HepG2 (cell line): ENCODE data around the gene MSANTD1. TPM values are rescaled to one million over a fixed set of nuclear protein-coding genes. Genes with fewer than 3 reads are reported as not detected.

Source experiments
- ATAC-seq: fragments of 200-7000 bp; cut with Tn5 transposase; 3 replicates; pipeline ENCODE4 v1.9.1; 2020; ENCODE audit warnings: mild to moderate bottlenecking, moderate library complexity
- BruUV-seq: library from RNA; stranded (reverse); fragments of 400-500 nt; replicated peaks from 2 replicates; lab custom pipeline; 2021; lab: Mats Ljungman, UMichigan
- CTCF ChIA-PET: fragments of 300-600 bp; formaldehyde crosslinking; extraction: SDS; loops from one replicate; lab custom pipeline; 2021; ENCODE audit warnings: low total read pairs, inconsistent platforms, low intra/inter-chr PET ratio; lab: Yijun Ruan, JAX
- POLR2A ChIA-PET: fragments of 350-600 bp; sonication (Branson Sonifier 250); formaldehyde crosslinking; loops from one replicate; lab custom pipeline; 2020; ENCODE audit warnings: antibody characterized with exemption, inconsistent platforms; lab: Yijun Ruan, JAX
- DNase-seq: peaks from one replicate; pipeline ENCODE4 v3.0.0-alpha.2; 2015; ENCODE audit warnings: low spot score
- FAIRE-seq: peaks from 3 replicates; lab custom pipeline; 2011; peaks lifted over from hg19 to GRCh38; lab: Jason Lieb, UNC
- H2AFZ ChIP-seq: one replicate; pipeline ENCODE4 v1.6.1; 2011; ENCODE audit warnings: low read length, inconsistent platforms
- H3K27ac ChIP-seq: fragments of 300-600 bp; 3 replicates; pipeline ENCODE4 v1.8.0; 2011; ENCODE audit warnings: mixed run types, mild to moderate bottlenecking, mixed read lengths, low read length, inconsistent platforms; ENCODE audit not compliant: insufficient read depth; ENCODE audit errors: extremely low read length
- H3K27me3 ChIP-seq, 2 experiments: fragments of 200-600 bp in 1 of 2; 2 replicates in 1 of 2; 3 replicates in 1 of 2; pipeline versions ENCODE4 v1.6.0 to v1.8.0; 2011; ENCODE audit warnings: low read length in 2 of 2, mild to moderate bottlenecking in 2 of 2, moderate library complexity in 2 of 2, inconsistent platforms in 1 of 2; ENCODE audit not compliant: insufficient read depth in 2 of 2, control insufficient read depth in 1 of 2
- H3K36me3 ChIP-seq, 2 experiments: fragments of 200-600 bp in 1 of 2; replicated peaks in 1 of 2; 2 replicates in 1 of 2; 3 replicates in 1 of 2; pipeline versions ENCODE4 v1.5.1 to v1.8.0; 2011; ENCODE audit warnings: low read length in 2 of 2, inconsistent platforms in 1 of 2; ENCODE audit not compliant: insufficient read depth in 2 of 2, control insufficient read depth in 1 of 2
- H3K4me1 ChIP-seq: 2 replicates; pipeline ENCODE4 v1.5.1; 2012; ENCODE audit warnings: low read length, inconsistent platforms; ENCODE audit not compliant: insufficient read depth
- H3K4me2 ChIP-seq: 2 replicates; pipeline ENCODE4 v1.6.0; 2011; ENCODE audit warnings: low read depth, low read length, inconsistent platforms
- H3K4me3 ChIP-seq, 3 experiments: fragments of 200-600 bp in 1 of 3; sonication (generic), shearing (Covaris generic) in 1 of 3; replicated peaks in 1 of 3; 2 replicates each; pipeline ENCODE4 v1.5.1; 2011 to 2016; ENCODE audit warnings: low read length in 3 of 3, inconsistent platforms in 2 of 3, low read depth in 2 of 3, mild to moderate bottlenecking in 2 of 3, control low read depth in 1 of 3, mixed read lengths in 1 of 3; ENCODE audit not compliant: insufficient read depth in 1 of 3
- H3K79me2 ChIP-seq: one replicate; pipeline ENCODE4 v1.6.1; 2011; ENCODE audit warnings: low read length, inconsistent platforms; ENCODE audit not compliant: insufficient read depth
- H3K9ac ChIP-seq: 2 replicates; pipeline ENCODE4 v1.6.0; 2011; ENCODE audit warnings: mild to moderate bottlenecking, low read depth, low read length, inconsistent platforms; ENCODE audit not compliant: insufficient read depth
- H3K9me3 ChIP-seq: 2 replicates; pipeline ENCODE4 v1.5.1; 2012; ENCODE audit warnings: mild to moderate bottlenecking, low read length
- H4K20me1 ChIP-seq: 2 replicates; pipeline ENCODE4 v1.6.0; 2011; ENCODE audit warnings: inconsistent platforms, mild to moderate bottlenecking, low read length, moderate library complexity; ENCODE audit not compliant: insufficient read depth
- BCL6 ChIP-seq: IDR thresholded peaks from 2 replicates; pipeline ENCODE4 v1.6.1; 2016; ENCODE audit warnings: missing genetic modification reagents, missing compliant biosample characterization
- NCOA2 ChIP-seq: sonication (generic); formaldehyde crosslinking; IDR thresholded peaks from 2 replicates; pipeline ENCODE4 v1.8.0; 2022; ENCODE audit warnings: inconsistent platforms
- NFIC ChIP-seq: IDR thresholded peaks from 2 replicates; pipeline ENCODE4 v1.6.1; 2012; ENCODE audit warnings: mild to moderate bottlenecking, low read length, inconsistent platforms
- RNF219 ChIP-seq: sonication (generic); formaldehyde crosslinking; IDR thresholded peaks from 2 replicates; pipeline ENCODE4 v1.5.0; 2020; ENCODE audit warnings: mild to moderate bottlenecking, missing genetic modification reagents
- ZNF354B ChIP-seq: sonication (generic); formaldehyde crosslinking; IDR thresholded peaks from 2 replicates; pipeline ENCODE4 v1.8.0; 2022; ENCODE audit warnings: mild to moderate bottlenecking, missing genetic modification reagents
- ZNF530 ChIP-seq: sonication (generic); formaldehyde crosslinking; IDR thresholded peaks from 2 replicates; pipeline ENCODE4 v1.5.0; 2020; ENCODE audit warnings: low read depth, mild to moderate bottlenecking, missing genetic modification reagents
- ZNF550 ChIP-seq: sonication (generic); formaldehyde crosslinking; IDR thresholded peaks from 2 replicates; pipeline ENCODE4 v1.4.0; 2020; ENCODE audit warnings: mild to moderate bottlenecking, missing genetic modification reagents, borderline replicate concordance
- WGBS: methylation state at CpG from one replicate; pipeline ENCODE4 v1.1.6; 2017; ENCODE audit warnings: low lambda C conversion rate; 5-methylcytosine and 5-hydroxymethylcytosine counted together
- in situ Hi-C: cut with HindIII; loops from 2 replicates; pipeline ENCODE4 v1.10.0; 2017; ENCODE audit warnings: low pct_unique_long_range_greater_than_20kb; ENCODE audit not compliant: extremely low pct_ligation_motif_present
- intact Hi-C: fragments of 100-400 bp; cut with micrococcal nuclease; formaldehyde crosslinking; loops from one replicate; pipeline ENCODE4 v1.10.0; 2022; ENCODE audit not compliant: unreplicated experiment
- polyA plus RNA-seq, 8 experiments: library from polyadenylated mRNA; depleted of rRNA in 3 of 8; stranded (reverse) in 7 of 8; unstranded in 1 of 8; fragments of >200 nt; fragmentation: Illumina TruSeq in 4 of 8; extraction: Trizol in 4 of 8; gene quantifications; 2 replicates each; pipeline versions ENCODE4 v1.2.1 to v1.2.3, GENCODE V29; 2011 to 2016; ENCODE audit warnings: low read depth in 4 of 8, missing spikeins in 1 of 8, mixed read lengths in 1 of 8; ENCODE audit not compliant: insufficient read depth in 1 of 8
- total RNA-seq, 5 experiments: library from RNA; depleted of rRNA; stranded (reverse); fragments of >200 nt; fragmentation: Illumina TruSeq; extraction: Trizol; gene quantifications; 2 replicates each; pipeline ENCODE4 v1.2.3, GENCODE V29; 2016; ENCODE audit warnings: low read depth in 1 of 5

Gene MSANTD1
- total and polyA plus RNA-seq, 2 of the 13 experiments (the other 11 are each of a cell fraction or from before 2014, with no cell fraction given): 0.22 to 0.40 TPM

GRCh38 chr4:3199653-3200422, 49.1 kb upstream of the MSANTD1 start:
- Histone ChIP-seq H3K79me2 (no peaks in the 10 kb centered on the region), H3K9ac (no peak overlapping the region), H4K20me1 (no peaks in the 10 kb centered on the region)
- WGBS: over 99% methylated on average over 16 of the region's 17 CpGs
- TF ChIP-seq NCOA2 (CRISPR knock-in tag): no peak
- TF ChIP-seq BCL6: no peak
- no peak for TF ChIP-seq NFIC
- no peak for TF ChIP-seq ZNF530 (CRISPR knock-in tag)
- no peak for TF ChIP-seq ZNF550
- no peak for TF ChIP-seq ZNF354B (CRISPR knock-in tag)
- TF ChIP-seq RNF219 (CRISPR knock-in tag): no peak
- TF ChIP-seq, all 625 proteins: peak for 0
- Histone ChIP-seq H3K9me3 (no peaks in the 10 kb centered on the region), H3K27me3 (no peaks in the 10 kb centered on the region), H3K4me3 (no peak overlapping the region), H3K27ac (no peak overlapping the region), H3K36me3 (peaks cover 18 to 52% of the 10 kb centered on the region in 2 experiments; a peak in 4 of 5 replicates), H2AFZ (no peak overlapping the region), H3K4me1 (peaks cover 45% of the 10 kb centered on the region), H3K4me2 (no peak overlapping the region)
- ATAC-seq (no peak), DNase-seq (no peak), FAIRE-seq (no peak)
- intact Hi-C loops (loop anchor here (10.0 kb wide), 1 partner anchor 65 kb away; no protein-coding TSS in a partner anchor), in situ Hi-C loops (no loop called here)
- BruUV-seq: no TSS peak
- ChIA-PET POLR2A (no interaction called here), CTCF (no interaction called here)
